Prostate gland (tissue), 2 donors: Measurements from ENCODE around the gene PDHX.

Experiments
- POLR2A ChIP-seq: fragments of 450-650 bp; IDR thresholded peaks from one replicate; pipeline ENCODE4 v1.6.1; 2016; ENCODE audit warnings: antibody characterized with exemption, mild to moderate bottlenecking
- POLR2AphosphoS5 ChIP-seq: sonication (generic); formaldehyde crosslinking; IDR thresholded peaks from one replicate; pipeline ENCODE4 v1.6.1; 2017; ENCODE audit warnings: antibody characterized with exemption
- TF ChIP-seq, protein P1 (sequence below), 4 experiments: fragments of 200-600 bp in 2 of 4; fragments of 450-650 bp in 2 of 4; sonication (generic) in 2 of 4; IDR thresholded peaks; 1 replicate in 3 of 4; 2 replicates in 1 of 4; pipeline ENCODE4 v1.5.1; 2016 to 2019; ENCODE audit warnings: antibody characterized with exemption in 4 of 4, mild to moderate bottlenecking in 2 of 4, moderate library complexity in 2 of 4

DNA sequence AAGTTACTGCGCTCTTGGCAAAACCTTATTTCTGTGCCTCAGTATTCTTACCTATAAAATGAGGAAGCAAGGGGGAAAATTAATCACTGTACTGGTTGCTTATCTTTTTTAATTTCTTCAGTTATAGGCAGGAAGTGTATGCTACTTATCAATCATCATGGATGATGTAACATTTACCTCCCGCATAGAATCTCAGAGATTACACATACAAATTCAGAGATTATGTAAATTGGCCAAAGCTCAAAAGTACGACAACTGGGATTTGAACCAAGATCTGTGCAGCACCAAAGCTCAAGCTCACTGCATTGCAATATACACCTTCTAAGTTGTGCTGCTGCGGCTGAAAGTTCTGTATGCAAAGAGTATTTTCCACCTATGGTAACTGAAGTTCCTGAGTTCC, 83.0 kb downstream of the PDHX start:
- TF ChIP-seq, protein P1, sequence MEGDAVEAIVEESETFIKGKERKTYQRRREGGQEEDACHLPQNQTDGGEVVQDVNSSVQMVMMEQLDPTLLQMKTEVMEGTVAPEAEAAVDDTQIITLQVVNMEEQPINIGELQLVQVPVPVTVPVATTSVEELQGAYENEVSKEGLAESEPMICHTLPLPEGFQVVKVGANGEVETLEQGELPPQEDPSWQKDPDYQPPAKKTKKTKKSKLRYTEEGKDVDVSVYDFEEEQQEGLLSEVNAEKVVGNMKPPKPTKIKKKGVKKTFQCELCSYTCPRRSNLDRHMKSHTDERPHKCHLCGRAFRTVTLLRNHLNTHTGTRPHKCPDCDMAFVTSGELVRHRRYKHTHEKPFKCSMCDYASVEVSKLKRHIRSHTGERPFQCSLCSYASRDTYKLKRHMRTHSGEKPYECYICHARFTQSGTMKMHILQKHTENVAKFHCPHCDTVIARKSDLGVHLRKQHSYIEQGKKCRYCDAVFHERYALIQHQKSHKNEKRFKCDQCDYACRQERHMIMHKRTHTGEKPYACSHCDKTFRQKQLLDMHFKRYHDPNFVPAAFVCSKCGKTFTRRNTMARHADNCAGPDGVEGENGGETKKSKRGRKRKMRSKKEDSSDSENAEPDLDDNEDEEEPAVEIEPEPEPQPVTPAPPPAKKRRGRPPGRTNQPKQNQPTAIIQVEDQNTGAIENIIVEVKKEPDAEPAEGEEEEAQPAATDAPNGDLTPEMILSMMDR (IDR thresholded peaks at IDR 0.05), result no peak
- TF ChIP-seq POLR2A (no peak), POLR2AphosphoS5 (no peak)
